ENCODE data around the gene SLC16A6.

DNA sequence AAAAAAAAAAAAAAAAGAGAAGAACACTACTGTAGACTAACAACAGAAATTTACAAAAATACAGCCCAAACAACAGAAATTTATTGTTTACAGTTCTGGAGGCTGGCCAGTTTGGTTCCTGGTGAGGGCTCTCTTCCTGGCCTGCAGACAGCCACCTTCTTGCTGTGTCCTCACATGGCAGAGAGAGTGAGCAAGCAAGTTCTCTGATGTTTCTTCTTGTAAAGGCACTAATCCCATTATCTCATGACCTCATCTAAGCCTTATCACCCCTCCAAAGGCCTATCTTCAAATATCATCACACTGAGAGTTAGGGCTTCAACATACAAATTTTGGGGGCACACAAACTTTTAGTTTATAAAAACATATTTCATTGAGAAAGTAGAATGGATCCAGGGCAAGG lies 7.7 kb upstream of the SLC16A6 start:
- TF ChIP-seq, protein P1, sequence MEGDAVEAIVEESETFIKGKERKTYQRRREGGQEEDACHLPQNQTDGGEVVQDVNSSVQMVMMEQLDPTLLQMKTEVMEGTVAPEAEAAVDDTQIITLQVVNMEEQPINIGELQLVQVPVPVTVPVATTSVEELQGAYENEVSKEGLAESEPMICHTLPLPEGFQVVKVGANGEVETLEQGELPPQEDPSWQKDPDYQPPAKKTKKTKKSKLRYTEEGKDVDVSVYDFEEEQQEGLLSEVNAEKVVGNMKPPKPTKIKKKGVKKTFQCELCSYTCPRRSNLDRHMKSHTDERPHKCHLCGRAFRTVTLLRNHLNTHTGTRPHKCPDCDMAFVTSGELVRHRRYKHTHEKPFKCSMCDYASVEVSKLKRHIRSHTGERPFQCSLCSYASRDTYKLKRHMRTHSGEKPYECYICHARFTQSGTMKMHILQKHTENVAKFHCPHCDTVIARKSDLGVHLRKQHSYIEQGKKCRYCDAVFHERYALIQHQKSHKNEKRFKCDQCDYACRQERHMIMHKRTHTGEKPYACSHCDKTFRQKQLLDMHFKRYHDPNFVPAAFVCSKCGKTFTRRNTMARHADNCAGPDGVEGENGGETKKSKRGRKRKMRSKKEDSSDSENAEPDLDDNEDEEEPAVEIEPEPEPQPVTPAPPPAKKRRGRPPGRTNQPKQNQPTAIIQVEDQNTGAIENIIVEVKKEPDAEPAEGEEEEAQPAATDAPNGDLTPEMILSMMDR (conservative IDR thresholded peaks at IDR 0.05; ENCODE audit: low read depth, low read length), result no peak
- no peak for TF ChIP-seq EZH2 (IDR thresholded peaks at IDR 0.05; ENCODE audit: low read length, unreplicated experiment)

Measured in PC-3 (cell line).